Breast epithelium (tissue), 4 donors: ENCODE measurements around the gene SELPLG. TPM values are rescaled to one million over a fixed set of nuclear protein-coding genes. Genes with fewer than 3 reads are reported as not detected.
A peak's percentile ranks its signal among the peaks of the same experiment; 100 is the strongest.

Source experiments
- DNase-seq, 2 donors: peaks; one replicate each; pipeline ENCODE4 v3.0.0-alpha.2; 2019; ENCODE audit warnings: low spot score in 2 of 2
- H3K27ac ChIP-seq, 2 donors: fragments of 200-600 bp; sonication (generic) in 1 of 2; one replicate each; pipeline ENCODE4 v1.5.1; 2016 to 2019; ENCODE audit warnings: mild to moderate bottlenecking in 1 of 2
- H3K27me3 ChIP-seq, 2 donors: fragments of 200-600 bp; sonication (generic) in 1 of 2; one replicate each; pipeline versions ENCODE4 v1.5.1 to v1.6.0; 2017 to 2019; ENCODE audit warnings: control low read depth in 1 of 2, mild to moderate bottlenecking in 1 of 2
- H3K36me3 ChIP-seq: fragments of 200-600 bp; one replicate; pipeline ENCODE4 v1.5.1; 2019
- H3K4me1 ChIP-seq, 2 donors: fragments of 200-600 bp; sonication (generic); one replicate each; pipeline ENCODE4 v1.5.1; 2016 to 2019; ENCODE audit warnings: control low read depth in 1 of 2
- H3K4me3 ChIP-seq, 3 donors: fragments of 200-600 bp; sonication (generic); 1 replicate in 2 of 3; 2 replicates in 1 of 3; pipeline ENCODE4 v1.5.1; 2016 to 2019; ENCODE audit warnings: mild to moderate bottlenecking in 3 of 3, moderate library complexity in 2 of 3
- H3K9me3 ChIP-seq, 2 donors: fragments of 200-600 bp; sonication (generic) in 1 of 2; one replicate each; pipeline ENCODE4 v1.5.1; 2016 to 2019; ENCODE audit warnings: control low read depth in 1 of 2
- CTCF ChIP-seq, 3 donors: fragments of 450-650 bp; IDR thresholded peaks; one replicate each; pipeline ENCODE4 v1.5.1; 2016 to 2017; ENCODE audit warnings: antibody characterized with exemption in 3 of 3, mild to moderate bottlenecking in 3 of 3, moderate library complexity in 3 of 3
- POLR2A ChIP-seq: fragments of 450-650 bp; IDR thresholded peaks from one replicate; pipeline ENCODE4 v1.6.1; 2016; ENCODE audit warnings: antibody characterized with exemption, mild to moderate bottlenecking, moderate library complexity
- POLR2AphosphoS5 ChIP-seq, 3 donors: sonication (generic); formaldehyde crosslinking; IDR thresholded peaks; one replicate each; pipeline ENCODE4 v1.6.1; 2017; ENCODE audit warnings: antibody characterized with exemption in 3 of 3
- intact Hi-C: fragments of 100-400 bp; cut with DNase I; formaldehyde crosslinking; loops from one replicate; pipeline ENCODE4 v1.15.1; 2023; ENCODE audit warnings: low total_unique reads
- total RNA-seq, 3 donors: library from RNA; depleted of rRNA; stranded (reverse); fragments of >200 nt; gene quantifications; one replicate each; pipeline ENCODE4 v1.1.0, GENCODE V29; 2016

The SELPLG gene
- total RNA-seq, 3 donors from 2014 or later, result 5.2 to 16.6 (median 6.7) TPM

GRCh38 chr12:108644811-108645120 lies 11.1 kb upstream of the SELPLG start:
- H3K4me3 ChIP-seq, result no peak overlapping the region
- H3K4me1 ChIP-seq, result no peaks in the 10 kb centered on the region
- no peak for DNase-seq
- TF ChIP-seq POLR2A (no peak), POLR2AphosphoS5 (IDR thresholded peaks at IDR 0.05) (no peak)
- H3K27me3 ChIP-seq, result no peaks in the 10 kb centered on the region
- intact Hi-C loops, result no loop called here
- no peaks in the 10 kb centered on the region for H3K9me3 ChIP-seq
- no peaks in the 10 kb centered on the region for H3K36me3 ChIP-seq
- peak overlapping the region; percentile 8 to 29 for H3K27ac ChIP-seq

DNA sequence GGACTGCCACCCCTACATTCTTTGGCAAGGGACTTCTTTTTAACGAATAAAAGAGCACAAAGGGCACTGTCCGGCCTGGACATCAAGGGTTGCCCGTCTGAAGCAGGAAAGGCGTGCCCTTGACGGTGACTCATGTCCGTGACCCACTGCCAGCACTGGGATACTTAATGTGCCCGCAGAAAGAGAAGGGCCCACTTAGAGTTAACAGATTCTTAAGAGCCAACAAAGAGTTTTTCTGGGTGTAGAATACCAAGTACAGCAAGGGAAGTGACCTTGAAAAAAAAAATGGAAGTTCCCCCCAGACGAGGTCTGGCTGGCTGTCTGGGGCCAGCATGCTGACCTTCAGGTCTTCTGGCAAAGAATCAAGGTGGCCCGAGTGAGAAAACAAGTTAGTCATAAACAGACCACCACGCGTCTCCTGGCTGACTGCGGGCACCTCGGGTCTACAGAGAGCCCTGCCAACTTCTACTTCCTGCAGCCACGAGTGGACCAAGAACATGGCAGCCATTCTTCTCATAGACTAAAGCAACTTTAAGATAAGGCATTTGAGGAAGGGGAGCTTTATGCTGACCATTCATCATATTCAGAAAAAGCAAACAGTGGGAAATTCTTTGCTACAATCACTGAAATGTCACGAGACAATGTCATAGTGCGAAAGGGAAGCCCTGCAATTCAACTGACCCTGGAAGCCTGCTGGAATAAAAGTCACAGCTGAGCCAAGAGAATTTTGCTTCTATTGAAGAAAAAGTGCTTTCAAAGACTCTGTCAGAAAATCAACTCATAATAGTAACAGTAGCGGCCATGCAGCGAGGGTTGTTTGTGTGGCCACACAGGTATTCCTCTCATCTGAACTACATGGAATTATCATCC lies 10.5 kb upstream of the SELPLG start:
- Histone ChIP-seq H3K4me3 (no peak overlapping the region), H3K27me3 (no peaks in the 10 kb centered on the region), H3K9me3 (no peaks in the 10 kb centered on the region), H3K27ac (peak overlapping the region; percentile 8 to 29), H3K4me1 (no peaks in the 10 kb centered on the region), H3K36me3 (no peaks in the 10 kb centered on the region)
- no peak for DNase-seq
- intact Hi-C loops, result loop anchor here (2.0 kb wide), 1 partner anchor 21 kb away; no protein-coding TSS in a partner anchor
- TF ChIP-seq POLR2AphosphoS5 (IDR thresholded peaks at IDR 0.05) (peak in 2 of 3 donors; percentile 52 to 61), CTCF (IDR thresholded peaks at IDR 0.05) (no peak)

DNA sequence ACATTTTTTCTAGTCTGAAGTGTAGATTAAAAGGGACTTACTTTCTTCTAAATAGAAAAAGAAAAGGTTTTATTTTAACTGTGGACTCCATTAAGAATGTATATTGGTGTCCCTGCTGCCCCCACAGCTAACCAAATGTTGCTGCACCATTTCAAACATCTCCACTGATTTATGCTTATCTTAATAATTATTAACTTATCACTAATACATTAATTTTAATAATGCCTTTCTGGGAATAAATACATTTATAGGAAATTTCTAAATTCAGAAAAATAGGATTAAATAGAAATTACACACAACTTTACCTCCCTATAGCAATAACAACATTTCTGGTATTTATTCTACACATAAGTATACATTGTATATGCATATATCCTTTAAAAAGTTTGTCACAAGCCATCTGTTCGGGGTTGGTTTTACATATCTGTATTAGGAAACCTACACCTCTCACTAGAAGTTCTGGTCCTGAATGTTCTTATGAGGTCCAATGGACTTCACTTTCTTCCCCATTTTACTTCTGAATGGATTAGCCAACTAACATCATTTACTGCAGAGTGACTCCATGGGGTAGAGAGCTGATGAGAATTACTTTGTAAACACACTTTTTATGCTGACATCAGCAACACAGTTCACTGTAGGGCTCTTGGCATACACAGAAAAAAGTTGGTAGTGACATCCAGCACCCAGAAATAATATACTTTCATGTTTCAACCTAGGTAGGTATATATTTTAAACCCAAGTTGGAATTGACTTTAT lies 9.4 kb upstream of the SELPLG start:
- no peaks in the 10 kb centered on the region for H3K9me3 ChIP-seq
- intact Hi-C loops, result loop anchor here (2.0 kb wide), 1 partner anchor 20 kb away; no protein-coding TSS in a partner anchor
- no peak for DNase-seq
- no peaks in the 10 kb centered on the region for H3K4me1 ChIP-seq
- H3K36me3 ChIP-seq, result no peaks in the 10 kb centered on the region
- TF ChIP-seq POLR2A, result no peak
- no peak for TF ChIP-seq CTCF (IDR thresholded peaks at IDR 0.05)
- no peak for TF ChIP-seq POLR2AphosphoS5 (IDR thresholded peaks at IDR 0.05)
- H3K27me3 ChIP-seq, result no peaks in the 10 kb centered on the region
- no peak overlapping the region for H3K27ac ChIP-seq
- no peak overlapping the region for H3K4me3 ChIP-seq

DNA sequence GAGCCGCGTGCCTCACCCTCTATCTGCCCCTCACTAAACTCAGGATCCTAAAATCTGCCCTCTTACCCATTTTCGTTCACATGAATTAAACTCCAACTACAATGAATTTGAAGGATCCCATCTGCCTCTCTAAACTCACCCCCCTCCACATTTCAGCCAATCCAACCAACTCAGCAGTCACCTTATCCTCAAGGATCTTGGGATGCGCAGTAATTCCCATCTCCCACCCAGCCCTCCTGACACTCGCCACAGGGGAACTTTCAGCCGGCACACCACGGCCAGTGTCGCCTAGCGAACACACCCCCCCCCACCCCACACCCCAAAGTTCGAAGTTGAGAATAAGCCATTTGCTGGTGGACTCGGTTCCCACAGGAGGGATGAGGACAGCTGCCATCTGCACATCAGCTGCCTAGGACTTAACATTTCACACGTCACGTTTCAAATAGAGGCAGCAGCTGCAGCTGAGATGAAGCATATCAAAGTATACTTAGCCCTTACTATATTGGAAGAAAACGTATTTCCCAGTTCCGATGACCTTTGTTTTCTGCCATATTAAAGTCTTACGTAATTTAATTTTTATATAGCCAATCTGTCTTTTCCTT lies 8.7 kb upstream of the SELPLG start:
- H3K27ac ChIP-seq, result no peak overlapping the region
- DNase-seq, result no peak
- intact Hi-C loops, result loop anchor here (2.0 kb wide), 1 partner anchor 20 kb away; no protein-coding TSS in a partner anchor
- no peaks in the 10 kb centered on the region for H3K9me3 ChIP-seq
- no peaks in the 10 kb centered on the region for H3K36me3 ChIP-seq
- no peaks in the 10 kb centered on the region for H3K4me1 ChIP-seq
- no peaks in the 10 kb centered on the region for H3K27me3 ChIP-seq
- no peak for TF ChIP-seq CTCF (IDR thresholded peaks at IDR 0.05)
- no peak for TF ChIP-seq POLR2AphosphoS5 (IDR thresholded peaks at IDR 0.05)
- TF ChIP-seq POLR2A, result no peak
- no peak overlapping the region for H3K4me3 ChIP-seq

GRCh38 chr12:108641446-108642268 lies 8.0 kb upstream of the SELPLG start:
- intact Hi-C loops, result loop anchor here (2.0 kb wide), 1 partner anchor 19 kb away; no protein-coding TSS in a partner anchor
- Histone ChIP-seq H3K36me3 (no peaks in the 10 kb centered on the region), H3K4me3 (no peak overlapping the region), H3K27me3 (no peaks in the 10 kb centered on the region), H3K4me1 (no peaks in the 10 kb centered on the region), H3K9me3 (no peaks in the 10 kb centered on the region), H3K27ac (peak overlapping the region in 1 of 2 donors; percentile 63)
- TF ChIP-seq POLR2AphosphoS5 (IDR thresholded peaks at IDR 0.05), result no peak
- no peak for TF ChIP-seq POLR2A
- no peak for TF ChIP-seq CTCF (IDR thresholded peaks at IDR 0.05)
- DNase-seq, result no peak
